Choroid plexus epithelial cell (primary cell): Measurements from ENCODE around the gene SPCS3.
A peak's percentile ranks its signal among the peaks of the same experiment; 100 is the strongest.
"Not testable (repeated sequence)": the region's sequence is repeated elsewhere in the genome, so short reads cannot be mapped to it uniquely, and the experiment has no call there.

Experiments used
- DNase-seq: peaks from one replicate; pipeline ENCODE4 v3.0.0-alpha.2; 2010; ENCODE audit warnings: low read depth
- H3K4me3 ChIP-seq: 2 replicates; pipeline ENCODE4 v1.5.1; 2011; ENCODE audit warnings: low read depth, mild to moderate bottlenecking, control low read depth, low read length, moderate library complexity
- TF ChIP-seq, protein P1 (sequence below): conservative IDR thresholded peaks from 2 replicates; pipeline ENCODE4 v1.5.1; 2011; ENCODE audit warnings: low read depth, mild to moderate bottlenecking, control low read depth, inconsistent platforms, low read length, moderate library complexity

Gene SPCS3

DNA sequence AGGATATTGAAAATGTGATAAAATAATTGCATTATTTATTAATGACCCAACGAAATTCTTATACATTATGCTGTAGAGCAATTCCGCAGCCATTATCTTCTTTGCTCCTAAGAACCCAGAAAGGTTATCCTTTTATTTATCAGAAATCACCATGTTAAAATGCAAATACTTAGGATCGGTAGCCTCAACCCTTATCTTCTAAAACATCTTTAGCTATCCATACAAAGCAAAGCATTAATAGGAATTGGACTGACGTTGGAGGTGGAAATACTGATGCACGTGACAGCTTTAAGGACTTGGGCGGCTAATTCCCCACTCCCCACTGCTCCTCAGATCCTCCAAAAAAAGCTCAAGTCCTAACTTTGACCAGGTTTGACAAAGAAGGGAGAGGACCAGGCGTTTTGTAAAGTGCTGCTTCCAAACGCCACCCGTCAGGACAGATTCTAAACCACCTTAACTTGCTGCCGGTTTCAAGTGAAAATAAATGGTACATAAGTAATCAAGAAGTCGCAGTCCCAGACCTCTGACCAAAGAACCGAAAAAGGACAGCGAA lies 539 bp upstream of the SPCS3 start:
- TF ChIP-seq, protein P1, sequence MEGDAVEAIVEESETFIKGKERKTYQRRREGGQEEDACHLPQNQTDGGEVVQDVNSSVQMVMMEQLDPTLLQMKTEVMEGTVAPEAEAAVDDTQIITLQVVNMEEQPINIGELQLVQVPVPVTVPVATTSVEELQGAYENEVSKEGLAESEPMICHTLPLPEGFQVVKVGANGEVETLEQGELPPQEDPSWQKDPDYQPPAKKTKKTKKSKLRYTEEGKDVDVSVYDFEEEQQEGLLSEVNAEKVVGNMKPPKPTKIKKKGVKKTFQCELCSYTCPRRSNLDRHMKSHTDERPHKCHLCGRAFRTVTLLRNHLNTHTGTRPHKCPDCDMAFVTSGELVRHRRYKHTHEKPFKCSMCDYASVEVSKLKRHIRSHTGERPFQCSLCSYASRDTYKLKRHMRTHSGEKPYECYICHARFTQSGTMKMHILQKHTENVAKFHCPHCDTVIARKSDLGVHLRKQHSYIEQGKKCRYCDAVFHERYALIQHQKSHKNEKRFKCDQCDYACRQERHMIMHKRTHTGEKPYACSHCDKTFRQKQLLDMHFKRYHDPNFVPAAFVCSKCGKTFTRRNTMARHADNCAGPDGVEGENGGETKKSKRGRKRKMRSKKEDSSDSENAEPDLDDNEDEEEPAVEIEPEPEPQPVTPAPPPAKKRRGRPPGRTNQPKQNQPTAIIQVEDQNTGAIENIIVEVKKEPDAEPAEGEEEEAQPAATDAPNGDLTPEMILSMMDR, result no peak
- H3K4me3 ChIP-seq, result peak overlapping the region; percentile 94
- DNase-seq, result no peak

DNA sequence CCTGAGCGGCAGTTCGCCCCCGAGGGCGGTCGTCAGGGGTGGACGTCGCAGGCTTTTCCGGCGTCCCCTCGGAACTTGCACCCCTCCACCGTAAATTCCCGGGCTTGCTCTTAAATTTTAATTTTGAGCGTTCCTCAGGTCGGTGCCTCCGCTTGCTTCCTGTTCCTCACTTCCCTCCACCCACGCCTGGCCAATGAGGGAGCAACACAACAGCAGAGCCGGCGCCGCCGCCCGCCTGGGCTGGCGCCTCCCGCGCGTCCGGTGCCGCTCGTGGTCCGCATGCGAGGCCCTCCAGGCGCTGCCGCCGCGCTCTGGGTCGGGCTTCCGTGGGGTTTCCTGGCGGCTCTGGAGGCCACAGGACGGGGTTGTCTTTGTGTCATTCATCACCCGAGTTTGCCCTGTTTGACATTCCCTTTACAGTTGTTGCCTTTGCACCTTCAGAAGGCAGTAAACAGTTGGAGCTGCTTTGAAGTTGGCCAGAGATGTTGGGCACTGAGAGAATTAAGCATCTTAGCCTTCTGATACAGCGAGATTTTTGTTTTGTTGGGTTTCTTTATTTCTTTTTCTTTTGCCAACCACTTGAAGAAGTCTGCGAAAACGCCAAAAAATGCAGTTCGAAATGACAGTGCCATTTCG lies 692 bp downstream of the SPCS3 start:
- TF ChIP-seq, protein P1, result no peak
- peak; percentile 89 for DNase-seq
- peak overlapping the region; percentile 94 for H3K4me3 ChIP-seq

DNA sequence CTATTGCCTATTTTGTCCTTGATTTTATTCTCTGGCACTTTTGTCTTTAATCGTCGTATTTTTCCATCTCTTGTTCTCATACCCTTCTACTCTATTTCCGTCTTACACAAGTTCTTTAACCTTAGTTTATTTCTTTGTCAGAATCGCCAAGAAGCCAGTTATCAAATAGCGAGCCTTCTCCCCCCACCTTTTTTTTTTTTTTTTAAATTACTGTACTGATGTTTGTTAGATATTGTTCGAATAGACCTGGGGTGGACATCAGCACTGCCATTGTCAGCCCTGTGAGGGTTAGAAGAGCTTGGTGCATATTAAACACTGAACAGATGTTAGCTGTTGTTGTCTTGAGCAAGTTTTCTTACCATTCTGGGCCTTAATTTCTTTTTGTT lies 1.2 kb downstream of the SPCS3 start:
- peak overlapping the region; percentile 94 for H3K4me3 ChIP-seq
- DNase-seq, result no peak
- TF ChIP-seq, protein P1, result no peak

DNA sequence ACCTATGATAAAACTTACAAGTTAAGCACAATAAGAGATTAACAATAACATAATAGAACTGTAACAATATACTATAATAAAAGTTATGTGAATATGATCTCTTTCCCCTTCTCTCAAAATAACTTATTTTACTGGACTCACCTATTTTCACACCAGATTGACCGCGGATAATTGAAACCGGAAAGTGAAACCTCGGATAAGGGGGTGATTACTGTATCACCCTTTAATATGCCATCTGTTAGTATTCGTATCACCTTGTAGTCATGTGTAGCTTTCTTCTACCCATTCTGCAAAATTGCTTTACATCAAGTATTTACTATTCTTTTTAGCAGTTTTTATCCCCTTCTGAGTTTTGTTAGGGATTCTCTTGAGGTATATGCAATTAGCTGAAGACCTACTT lies 1.8 kb downstream of the SPCS3 start:
- DNase-seq, result no peak
- TF ChIP-seq, protein P1, result no peak
- peak overlapping the region; percentile 94 for H3K4me3 ChIP-seq

DNA sequence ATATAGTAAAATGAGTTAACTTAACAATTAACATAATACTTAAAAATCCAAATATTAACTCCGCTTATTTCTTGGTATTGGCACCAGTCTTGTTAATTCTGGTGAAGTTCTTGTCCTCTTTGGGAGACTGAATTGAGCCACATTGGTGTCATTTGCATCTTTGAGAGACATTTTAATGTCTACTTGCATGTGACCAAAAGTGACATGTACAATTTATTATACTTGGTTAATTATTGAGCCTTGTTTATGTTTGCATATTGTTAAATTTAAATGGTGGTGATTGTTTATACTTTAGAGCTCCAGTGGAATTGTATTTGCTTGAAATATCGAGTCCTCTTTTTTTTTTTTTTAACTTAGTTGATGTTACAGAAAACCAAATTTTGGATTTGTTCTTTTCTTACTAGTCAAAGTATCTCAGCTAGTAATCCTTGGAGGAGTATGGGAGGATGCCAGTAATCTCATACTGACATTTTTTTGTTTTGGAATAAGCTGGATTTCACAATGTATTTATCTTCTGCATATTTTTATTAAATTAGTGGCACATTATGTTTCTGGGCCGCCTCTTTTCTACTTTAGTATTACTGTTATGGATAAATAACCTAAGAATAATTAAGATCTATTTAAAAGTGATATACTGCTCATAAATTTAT lies 3.9 kb downstream of the SPCS3 start:
- H3K4me3 ChIP-seq, result no peak overlapping the region
- TF ChIP-seq, protein P1, result no peak
- DNase-seq, result no peak

DNA sequence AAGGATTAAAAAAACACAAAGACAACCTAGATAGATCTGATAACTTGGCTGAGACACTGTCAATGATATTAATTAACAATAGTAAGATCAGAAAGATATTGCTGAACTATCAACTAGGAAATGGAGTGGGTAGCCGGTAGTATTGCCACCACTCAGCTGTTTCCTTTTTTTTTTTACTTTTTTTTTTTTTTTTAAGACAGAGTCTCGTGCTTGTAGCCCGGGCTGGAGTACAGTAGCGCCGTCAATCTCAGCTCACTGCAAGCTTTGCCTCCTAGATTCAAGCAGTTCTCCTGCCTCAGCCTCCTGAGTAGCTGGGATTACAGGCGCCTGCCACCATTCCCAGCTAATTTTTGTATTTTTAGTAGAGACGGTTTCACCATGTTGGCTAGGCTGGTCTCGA lies 5.1 kb downstream of the SPCS3 start:
- DNase-seq, H3K4me3 ChIP-seq: not testable (repeated sequence)

DNA sequence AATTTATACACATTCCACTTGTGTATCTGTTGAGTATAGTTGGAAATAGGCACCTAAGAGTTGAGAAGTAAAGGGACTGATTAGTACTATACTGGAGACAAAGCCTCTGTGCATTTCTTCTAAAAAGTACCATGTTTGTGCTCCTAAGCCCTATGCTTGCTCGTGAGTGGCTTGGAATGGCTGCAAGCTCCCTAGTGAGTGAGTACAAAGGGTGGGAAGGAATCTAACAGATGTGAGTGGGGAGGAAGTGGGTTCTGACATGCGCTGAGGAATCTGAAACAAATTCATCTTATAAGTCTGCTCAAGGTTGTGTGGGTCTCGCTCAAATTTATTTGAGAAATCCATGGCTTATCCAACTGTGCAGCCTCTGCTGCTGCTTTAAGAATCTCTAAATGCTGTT lies 13.3 kb downstream of the SPCS3 start:
- DNase-seq, result peak; percentile 31
- TF ChIP-seq, protein P1, result no peak
- no peak overlapping the region for H3K4me3 ChIP-seq
